GM13976 (cell line): ENCODE data around the gene PRKCH.

Source experiments
- DNase-seq: peaks from one replicate; pipeline ENCODE4 v3.0.0; 2012; ENCODE audit warnings: low spot score
- in situ Hi-C: fragments of 300-500 bp; cut with MboI; formaldehyde crosslinking; loops from one replicate; pipeline ENCODE4 v1.12.0; 2022; ENCODE audit warnings: low sequenced_read_pairs, mixed read lengths, inconsistent platforms; ENCODE audit not compliant: unreplicated experiment
- TF ChIP-seq, protein P1 (sequence below): IDR thresholded peaks from 2 replicates; pipeline ENCODE4 v1.5.1; 2012; ENCODE audit warnings: borderline replicate concordance, mild to moderate bottlenecking; ENCODE audit not compliant: insufficient read depth; ENCODE audit errors: extremely low read depth, missing control alignments, control extremely low read depth

PRKCH gene

DNA sequence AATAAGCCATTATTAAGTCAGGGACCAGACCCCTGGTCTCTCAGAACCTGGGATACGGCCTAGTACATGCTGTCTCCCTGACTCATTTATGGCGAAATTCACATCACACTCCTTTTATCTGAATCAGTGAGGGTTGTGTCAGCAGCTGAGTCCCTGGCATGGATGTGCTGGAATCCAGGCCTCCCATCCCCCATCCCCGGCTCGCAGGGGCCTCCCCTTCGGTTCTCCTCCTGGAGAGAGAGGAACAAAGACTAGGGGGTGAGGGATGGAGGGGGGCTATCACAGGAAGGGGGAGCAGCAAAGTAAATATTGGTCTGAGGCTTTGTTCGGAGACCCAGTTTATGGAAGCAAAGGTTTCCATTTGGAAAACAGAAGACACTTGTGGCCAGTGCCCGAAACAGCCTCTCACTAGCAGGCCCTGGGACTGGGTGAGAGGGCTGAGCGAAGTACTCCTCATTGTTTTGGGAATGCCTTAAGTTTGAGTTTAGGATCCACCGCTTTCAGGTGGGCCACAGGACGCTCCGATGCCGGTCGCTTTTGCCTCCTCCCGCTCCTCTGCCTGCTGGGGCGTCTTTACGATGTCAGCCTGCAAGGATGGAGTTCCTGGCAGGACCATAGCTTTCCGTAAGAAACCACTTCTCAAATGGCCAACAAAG is 145.0 kb downstream of the PRKCH start:
- TF ChIP-seq, protein P1, sequence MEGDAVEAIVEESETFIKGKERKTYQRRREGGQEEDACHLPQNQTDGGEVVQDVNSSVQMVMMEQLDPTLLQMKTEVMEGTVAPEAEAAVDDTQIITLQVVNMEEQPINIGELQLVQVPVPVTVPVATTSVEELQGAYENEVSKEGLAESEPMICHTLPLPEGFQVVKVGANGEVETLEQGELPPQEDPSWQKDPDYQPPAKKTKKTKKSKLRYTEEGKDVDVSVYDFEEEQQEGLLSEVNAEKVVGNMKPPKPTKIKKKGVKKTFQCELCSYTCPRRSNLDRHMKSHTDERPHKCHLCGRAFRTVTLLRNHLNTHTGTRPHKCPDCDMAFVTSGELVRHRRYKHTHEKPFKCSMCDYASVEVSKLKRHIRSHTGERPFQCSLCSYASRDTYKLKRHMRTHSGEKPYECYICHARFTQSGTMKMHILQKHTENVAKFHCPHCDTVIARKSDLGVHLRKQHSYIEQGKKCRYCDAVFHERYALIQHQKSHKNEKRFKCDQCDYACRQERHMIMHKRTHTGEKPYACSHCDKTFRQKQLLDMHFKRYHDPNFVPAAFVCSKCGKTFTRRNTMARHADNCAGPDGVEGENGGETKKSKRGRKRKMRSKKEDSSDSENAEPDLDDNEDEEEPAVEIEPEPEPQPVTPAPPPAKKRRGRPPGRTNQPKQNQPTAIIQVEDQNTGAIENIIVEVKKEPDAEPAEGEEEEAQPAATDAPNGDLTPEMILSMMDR = no peak
- no peak for DNase-seq
- in situ Hi-C loops = loop anchor here (25.0 kb wide), 1 partner anchor 671 kb away; no protein-coding TSS in a partner anchor

DNA sequence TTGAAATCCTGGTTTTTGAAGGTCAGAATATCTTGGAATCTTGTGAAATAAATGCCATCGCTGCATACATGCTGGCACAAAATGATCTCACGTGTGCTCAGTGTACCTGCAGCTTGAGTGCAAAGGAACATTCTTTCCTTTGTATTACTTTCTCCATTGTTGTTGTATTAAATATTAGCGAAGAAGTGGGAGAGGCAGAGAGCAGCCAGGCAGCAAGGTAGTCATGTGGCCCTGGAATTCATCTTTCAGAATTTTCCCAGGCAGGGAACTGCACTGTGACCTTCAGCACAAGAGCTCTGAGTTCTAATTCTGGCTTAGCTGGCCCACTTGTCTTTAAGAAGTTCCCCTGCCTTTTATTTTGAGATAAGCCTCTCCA is 145.5 kb downstream of the PRKCH start:
- in situ Hi-C loops = loop anchor here (25.0 kb wide), 1 partner anchor 670 kb away; no protein-coding TSS in a partner anchor
- TF ChIP-seq, protein P1 = no peak
- DNase-seq = no peak

GRCh38 chr14:61467296-61467695 is 145.9 kb downstream of the PRKCH start:
- DNase-seq = no peak
- in situ Hi-C loops = loop anchor here (25.0 kb wide), 1 partner anchor 670 kb away; no protein-coding TSS in a partner anchor
- TF ChIP-seq, protein P1 = no peak

DNA sequence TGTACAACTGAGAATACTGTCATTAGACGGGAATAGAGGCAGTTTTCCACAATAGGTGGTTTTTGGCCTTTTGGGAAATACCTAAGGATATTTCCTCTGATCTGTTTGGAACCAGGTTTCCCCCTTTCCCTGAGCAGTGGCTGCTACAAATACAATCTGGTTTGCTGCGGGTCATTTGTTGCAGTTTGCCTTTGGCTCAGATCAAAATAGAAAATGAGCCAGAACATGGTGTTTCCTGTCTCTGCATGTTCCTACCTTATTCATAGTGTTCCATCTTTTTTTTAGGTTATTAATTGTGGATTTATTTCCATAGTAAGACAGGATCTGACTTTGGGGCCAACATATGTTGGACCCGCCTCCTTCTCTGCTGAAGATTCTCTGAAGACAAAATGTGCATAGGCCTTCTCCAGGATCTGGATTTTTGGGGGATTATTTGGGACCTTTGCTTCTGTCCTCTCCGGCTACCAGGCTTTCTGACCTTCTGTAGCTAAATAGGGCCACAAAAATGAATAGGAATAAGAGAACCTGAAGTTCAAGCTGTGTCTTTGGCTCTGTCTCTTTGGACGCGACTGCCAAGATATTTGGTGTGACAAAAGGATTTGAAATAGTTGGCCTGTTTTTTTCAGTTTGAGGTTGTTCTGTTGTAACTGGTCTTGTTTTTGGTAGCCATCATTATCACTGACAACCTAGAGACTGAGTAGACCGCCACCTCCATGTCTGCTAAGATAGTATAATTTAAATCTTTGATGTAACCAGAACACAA is 146.9 kb downstream of the PRKCH start:
- DNase-seq = no peak
- TF ChIP-seq, protein P1 = no peak
- in situ Hi-C loops = loop anchor here (25.0 kb wide), 1 partner anchor 669 kb away; no protein-coding TSS in a partner anchor

DNA sequence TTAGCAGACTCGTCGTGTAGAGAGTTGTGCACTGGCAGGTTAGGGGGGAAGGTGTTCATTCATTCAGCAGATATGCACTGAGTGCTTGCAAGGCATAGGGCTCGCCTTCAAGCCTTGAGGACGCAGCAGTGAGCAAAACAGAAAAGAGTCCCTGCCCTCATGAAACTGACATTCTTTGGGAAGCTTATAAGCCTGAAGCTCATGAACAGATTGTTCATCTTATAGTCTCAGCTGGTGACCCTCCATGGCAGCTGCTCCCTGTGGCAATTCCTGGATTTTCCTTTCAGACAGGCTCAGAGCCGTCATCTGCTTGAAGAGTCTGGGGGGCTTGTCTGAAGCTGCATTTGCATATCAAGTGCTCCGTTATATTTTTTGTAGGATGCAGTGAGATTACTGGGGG is 148.4 kb downstream of the PRKCH start:
- no peak for DNase-seq
- in situ Hi-C loops = loop anchor here (10.0 to 25.0 kb wide), 2 partner anchors 265 to 668 kb away; no protein-coding TSS in a partner anchor
- TF ChIP-seq, protein P1 = no peak

DNA sequence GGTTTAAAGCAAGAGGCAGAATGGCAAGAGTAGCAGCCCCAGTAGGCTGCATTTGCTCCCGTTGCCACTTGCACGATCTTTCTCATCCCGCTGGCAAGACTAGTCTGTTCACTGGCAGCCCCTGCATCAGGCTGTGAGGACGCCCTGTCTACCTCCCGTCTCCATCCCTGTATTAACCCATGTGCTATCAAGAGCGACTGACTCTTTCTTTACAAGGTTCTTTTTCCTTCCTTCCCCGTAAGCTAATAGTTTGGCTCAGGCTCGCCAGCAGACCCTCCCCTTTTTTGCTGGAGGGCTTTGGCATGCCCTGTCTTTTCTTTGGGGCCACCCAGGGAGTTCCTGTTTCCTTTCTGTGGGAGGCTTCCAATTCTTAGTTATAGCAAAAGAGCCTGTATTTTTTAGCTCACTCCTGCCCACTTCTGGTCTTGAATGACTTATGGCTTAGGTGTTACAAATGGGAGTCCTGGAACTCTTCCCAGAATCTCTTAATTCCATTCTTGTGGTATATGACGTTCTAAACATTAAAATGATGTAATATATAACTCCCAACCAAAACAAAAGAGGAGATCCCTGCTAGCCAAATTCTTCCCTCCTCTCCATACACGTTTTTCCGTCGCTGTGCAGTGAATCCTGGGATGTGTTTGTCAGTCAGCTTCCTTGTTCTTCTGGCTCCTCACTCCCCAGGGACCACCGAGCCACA is 149.0 kb downstream of the PRKCH start:
- DNase-seq = no peak
- in situ Hi-C loops = loop anchor here (10.0 to 25.0 kb wide), 2 partner anchors 264 to 667 kb away; no protein-coding TSS in a partner anchor
- TF ChIP-seq, protein P1 = no peak
